SJSA1 (cell line): ENCODE measurements around the gene VMA21. TPM values are rescaled to one million over a fixed set of nuclear protein-coding genes. Genes with fewer than 3 reads are reported as not detected.

ENCODE experiments used
- DNase-seq, 2 experiments: peaks; one replicate each; pipeline ENCODE4 v3.0.0-alpha.2; 2015 to 2020; ENCODE audit warnings: low spot score in 2 of 2, low read depth in 1 of 2
- H3K27ac ChIP-seq: fragments of 250-450 bp; sonication (Bioruptor Pico); 2 replicates; pipeline ENCODE4 v1.5.1; 2020; ENCODE audit warnings: mild to moderate bottlenecking, moderate library complexity
- H3K27me3 ChIP-seq: fragments of 250-450 bp; sonication (Bioruptor Pico); replicated peaks from 2 replicates; pipeline ENCODE4 v1.5.1; 2020; ENCODE audit warnings: mild to moderate bottlenecking, moderate library complexity
- H3K36me3 ChIP-seq: fragments of 250-450 bp; sonication (Bioruptor Pico); 2 replicates; pipeline ENCODE4 v1.5.1; 2020; ENCODE audit warnings: mild to moderate bottlenecking
- H3K4me1 ChIP-seq: fragments of 250-450 bp; sonication (Bioruptor Pico); replicated peaks from 2 replicates; pipeline ENCODE4 v1.6.1; 2021; ENCODE audit warnings: mild to moderate bottlenecking
- H3K4me3 ChIP-seq: fragments of 250-450 bp; sonication (Bioruptor Pico); 2 replicates; pipeline ENCODE4 v1.5.1; 2020; ENCODE audit warnings: mild to moderate bottlenecking
- H3K9me3 ChIP-seq: fragments of 250-450 bp; sonication (Bioruptor Pico); replicated peaks from 2 replicates; pipeline ENCODE4 v1.5.1; 2020; ENCODE audit warnings: mild to moderate bottlenecking
- total RNA-seq: library from RNA; depleted of rRNA; stranded (reverse); fragments of >200 nt; shearing (Covaris generic); gene quantifications from 2 replicates; pipeline ENCODE4 v1.2.3, GENCODE V29; 2014; rRNA removed

The VMA21 gene
- total RNA-seq, 1 experiment from 2014 or later: 40.8 TPM

DNA sequence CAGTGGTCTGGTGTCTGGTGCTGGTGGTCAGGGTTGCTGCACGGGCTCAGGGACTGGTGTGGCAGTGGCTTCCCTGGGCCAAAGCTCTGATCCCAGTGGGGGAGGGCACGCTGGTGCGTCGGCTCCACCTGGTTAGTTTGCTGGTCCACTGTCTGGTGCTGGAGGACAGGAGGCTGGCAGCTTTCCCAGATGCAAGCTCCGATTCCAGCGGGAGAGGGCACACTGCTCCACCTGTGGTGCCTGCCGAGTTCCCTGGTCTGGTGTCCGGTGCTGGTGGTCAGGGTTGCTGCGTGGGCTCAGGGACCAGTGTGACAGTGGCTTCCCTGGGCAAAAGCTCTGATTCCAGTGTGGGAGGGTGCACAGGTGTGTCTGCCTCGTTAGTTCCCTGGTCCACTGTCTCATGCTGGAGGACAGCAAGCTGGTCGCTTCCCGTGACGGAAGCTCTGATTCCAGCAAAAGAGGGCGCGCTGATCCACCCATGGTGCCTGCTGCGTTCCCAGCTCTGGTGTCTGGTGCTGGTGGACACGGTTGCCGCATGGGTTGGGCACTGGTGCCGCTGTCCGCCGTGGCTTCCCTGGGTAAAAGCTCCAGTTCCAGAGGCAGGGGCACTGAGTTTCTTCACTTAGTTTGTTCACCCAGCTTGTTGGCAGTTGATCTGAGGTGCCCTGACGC, 5.8 kb downstream of the VMA21 start:
- no peak overlapping the region for H3K4me3 ChIP-seq
- no peak overlapping the region for H3K27ac ChIP-seq
- H3K9me3 ChIP-seq: no peaks in the 10 kb centered on the region
- no peaks in the 10 kb centered on the region; the same call in 1 of the 2 replicates for H3K4me1 ChIP-seq
- no peak for DNase-seq
- peaks cover 9% of the 10 kb centered on the region; the same call in 1 of the 2 replicates for H3K36me3 ChIP-seq
- H3K27me3 ChIP-seq: no peaks in the 10 kb centered on the region

DNA sequence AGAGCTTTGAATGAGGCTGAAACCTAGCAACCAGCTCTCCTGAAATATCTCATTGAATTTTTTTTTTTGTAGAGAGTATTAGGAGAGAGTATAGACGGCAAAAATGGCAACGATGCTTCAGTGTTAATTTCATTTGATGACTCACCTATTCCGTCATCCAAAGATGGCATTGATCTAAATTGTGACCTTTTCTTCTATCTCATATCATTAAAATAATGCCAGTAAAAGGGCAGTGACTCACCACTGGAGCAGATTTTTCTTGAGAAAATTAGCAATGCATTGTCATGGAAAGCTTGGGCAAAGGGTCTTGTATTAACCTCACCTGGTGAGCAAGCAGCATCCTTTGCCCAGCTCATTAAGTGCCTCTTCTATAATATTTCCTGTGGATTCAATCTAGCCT, 19.6 kb downstream of the VMA21 start:
- no peaks in the 10 kb centered on the region for H3K36me3 ChIP-seq
- H3K27me3 ChIP-seq: no peaks in the 10 kb centered on the region
- no peak overlapping the region for H3K4me3 ChIP-seq
- no peaks in the 10 kb centered on the region for H3K9me3 ChIP-seq
- H3K4me1 ChIP-seq: no peaks in the 10 kb centered on the region
- no peak for DNase-seq
- H3K27ac ChIP-seq: no peak overlapping the region

DNA sequence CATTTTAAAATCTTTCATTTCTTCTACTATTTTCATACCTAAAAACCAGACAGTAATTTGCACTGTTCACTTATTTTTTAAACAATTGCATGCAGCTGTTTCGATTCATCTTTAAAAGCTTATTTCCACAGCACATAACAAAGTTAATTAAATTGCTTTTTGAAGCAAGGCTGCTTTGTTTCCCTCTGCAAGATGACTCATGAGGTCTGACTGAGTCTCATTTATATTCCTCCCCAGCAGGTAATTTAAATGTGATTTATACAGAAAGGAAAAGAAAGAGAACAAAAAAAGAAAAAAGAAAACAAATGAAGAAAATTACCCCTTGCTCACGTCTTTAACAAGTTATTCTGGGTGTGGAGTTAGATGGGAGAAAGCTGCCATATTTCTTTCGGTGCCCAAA, 22.8 kb downstream of the VMA21 start:
- Histone ChIP-seq H3K27ac (no peak overlapping the region), H3K27me3 (no peaks in the 10 kb centered on the region)
- DNase-seq: no peak

DNA sequence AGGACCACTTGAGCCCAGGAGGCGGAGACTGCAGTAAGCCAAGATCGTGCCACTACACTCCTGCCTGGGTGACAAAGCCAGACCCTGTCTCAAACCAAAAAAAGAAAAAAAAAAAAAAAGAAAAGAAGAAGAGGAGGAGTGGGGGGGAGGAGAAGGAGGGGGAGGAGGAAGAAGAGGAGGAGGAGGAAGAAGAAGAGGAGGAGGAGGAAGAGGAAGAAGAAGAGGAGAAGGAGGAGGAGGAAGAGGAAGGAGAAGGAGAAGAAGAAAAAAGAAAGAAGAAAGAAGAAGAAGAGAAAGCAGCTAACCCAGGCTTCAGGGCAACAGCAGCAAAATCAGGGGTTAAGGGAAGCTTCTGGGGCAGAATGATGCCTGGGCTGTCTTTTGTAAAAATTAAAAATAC, 27.5 kb downstream of the VMA21 start:
- Histone ChIP-seq H3K27ac (no peak overlapping the region), H3K27me3 (no peaks in the 10 kb centered on the region), H3K36me3 (no peaks in the 10 kb centered on the region), H3K9me3 (no peaks in the 10 kb centered on the region), H3K4me3 (no peak overlapping the region), H3K4me1 (no peaks in the 10 kb centered on the region)
- DNase-seq: no peak

More for the DNA sequence above, 22.8 kb downstream of the VMA21 start:
- Histone ChIP-seq H3K9me3 (no peaks in the 10 kb centered on the region), H3K4me1 (no peaks in the 10 kb centered on the region), H3K36me3 (no peaks in the 10 kb centered on the region), H3K4me3 (no peak overlapping the region)

DNA sequence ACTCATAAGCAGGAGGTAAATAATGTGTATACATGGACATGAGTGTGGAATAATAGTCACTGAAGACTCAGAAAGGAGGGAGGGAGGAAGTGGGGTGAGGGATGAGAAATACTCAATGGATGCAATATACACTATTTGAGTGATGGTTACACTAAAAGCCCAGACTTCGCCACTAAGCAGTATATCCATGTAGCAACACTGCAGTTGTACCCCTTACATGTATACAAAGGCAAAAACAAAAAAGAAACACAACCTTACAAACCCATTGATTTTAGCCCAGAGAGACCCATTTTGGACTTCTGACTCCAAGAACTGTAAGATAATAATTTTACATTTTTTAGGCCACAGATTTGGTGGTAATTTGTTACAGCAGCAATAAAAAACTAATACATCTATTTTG, 51.5 kb downstream of the VMA21 start:
- H3K9me3 ChIP-seq: no peaks in the 10 kb centered on the region
- H3K4me1 ChIP-seq: no peaks in the 10 kb centered on the region
- no peak for DNase-seq
- no peaks in the 10 kb centered on the region for H3K27me3 ChIP-seq
- no peak overlapping the region for H3K4me3 ChIP-seq
- no peak overlapping the region for H3K27ac ChIP-seq
- H3K36me3 ChIP-seq: no peaks in the 10 kb centered on the region

DNA sequence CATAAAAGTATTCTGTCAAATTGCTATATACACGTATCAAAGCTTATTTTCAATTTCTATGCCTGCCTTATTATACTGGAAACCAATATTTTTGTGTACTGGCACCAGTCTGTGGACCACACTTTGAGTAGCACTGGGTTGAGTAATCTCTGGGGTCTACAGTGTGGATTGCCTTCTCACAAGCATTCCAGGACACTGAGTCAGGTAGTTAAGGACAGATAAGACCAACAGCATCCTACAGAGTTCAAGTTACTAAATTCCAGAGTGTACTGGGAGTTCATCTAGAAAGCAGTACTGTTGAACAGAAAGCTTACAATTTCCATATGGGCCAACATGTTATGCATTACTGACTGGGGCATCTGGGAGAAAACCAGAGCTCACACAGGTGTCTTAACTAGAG, 61.8 kb downstream of the VMA21 start:
- no peak overlapping the region for H3K4me3 ChIP-seq
- H3K36me3 ChIP-seq: no peaks in the 10 kb centered on the region
- no peaks in the 10 kb centered on the region for H3K27me3 ChIP-seq
- H3K4me1 ChIP-seq: no peaks in the 10 kb centered on the region
- DNase-seq: no peak
- H3K9me3 ChIP-seq: no peaks in the 10 kb centered on the region
- H3K27ac ChIP-seq: no peak overlapping the region

Other genes starting within 250 kb of the VMA21 start
- gene GPR50, start 220.6 kb upstream of the VMA21 start, total RNA-seq: not detected in 2 replicates
- not detected in 2 replicates for gene PASD1, start 166.5 kb downstream of the VMA21 start, total RNA-seq